SK-MEL-5 (cell line): ENCODE measurements around the gene DOK4. TPM values are rescaled to one million over a fixed set of nuclear protein-coding genes. Genes with fewer than 3 reads are reported as not detected.
"Not testable (repeated sequence)": the region's sequence is repeated elsewhere in the genome, so short reads cannot be mapped to it uniquely, and the experiment has no call there.

ENCODE experiments used
- DNase-seq: peaks from one replicate; pipeline ENCODE4 v3.0.0-alpha.2; 2016; ENCODE audit warnings: low read depth, low spot score
- in situ Hi-C: cut with HindIII; loops from 2 replicates; pipeline ENCODE4 v1.10.0; 2016; ENCODE audit warnings: low sequenced_read_pairs, high pct_unique_total_duplicates, low pct_unique_long_range_greater_than_20kb
- total RNA-seq: library from RNA; depleted of rRNA; stranded (reverse); fragments of >200 nt; shearing (Covaris generic); gene quantifications from 2 replicates; pipeline ENCODE4 v1.2.3, GENCODE V29; 2014

Gene DOK4
- total RNA-seq, 1 experiment from 2014 or later: 3.6 TPM

GRCh38 chr16:57471852-57472664 lies 14.2 kb downstream of the DOK4 start:
- DNase-seq: no peak
- in situ Hi-C loops: no loop called here

- in situ Hi-C loops: no loop called here
- no peak for DNase-seq
These were observed 15.1 kb downstream of the DOK4 start for GRCh38 chr16:57471209-57471608.

DNA sequence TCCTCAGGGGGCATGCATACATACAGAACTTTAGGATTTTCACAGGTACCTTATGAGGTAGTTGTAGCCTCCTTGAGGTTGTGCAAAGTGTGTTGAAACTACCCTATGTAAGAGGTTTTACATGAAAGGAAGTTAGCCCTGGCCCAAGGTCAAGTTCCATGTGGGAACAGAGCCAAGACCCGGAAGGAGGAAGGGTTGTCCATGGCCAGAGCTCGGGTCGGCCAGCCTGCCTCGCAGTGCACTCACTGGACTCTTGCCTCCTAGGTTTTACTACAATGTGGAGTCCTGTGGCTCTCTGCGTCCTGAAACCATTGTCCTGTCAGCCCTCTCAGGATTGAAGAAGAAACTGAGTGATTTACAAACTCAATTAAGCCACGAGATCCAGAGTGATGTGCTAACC lies 15.6 kb downstream of the DOK4 start:
- in situ Hi-C loops: no loop called here
- no peak for DNase-seq

GRCh38 chr16:57469917-57470470 lies 16.3 kb downstream of the DOK4 start:
- DNase-seq: no peak
- in situ Hi-C loops: no loop called here

GRCh38 chr16:57469046-57469445 lies 17.2 kb downstream of the DOK4 start:
- in situ Hi-C loops: no loop called here
- no peak for DNase-seq

DNA sequence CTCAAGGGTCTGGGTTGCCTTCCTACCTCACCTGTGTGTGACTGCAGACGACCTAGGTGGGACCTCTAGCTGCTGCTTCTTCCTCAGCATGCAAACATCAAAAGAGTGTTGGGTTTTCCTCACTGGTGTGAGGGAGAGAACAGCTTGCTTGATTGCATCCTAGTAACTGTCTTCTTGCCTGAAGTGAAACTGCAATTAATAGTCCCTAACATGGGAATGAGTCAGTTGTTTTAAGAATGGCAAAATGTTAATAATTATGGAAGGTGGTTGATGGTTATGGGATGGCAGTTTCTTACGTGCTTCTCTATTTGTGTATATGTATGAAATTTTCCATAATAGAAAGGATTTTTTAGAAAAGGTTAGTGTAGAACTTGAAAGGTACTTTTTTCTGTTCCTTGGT lies 17.9 kb downstream of the DOK4 start:
- DNase-seq: no peak
- in situ Hi-C loops: no loop called here

GRCh38 chr16:57464523-57464922 lies 21.8 kb downstream of the DOK4 start:
- in situ Hi-C loops: no loop called here
- DNase-seq: no peak

DNA sequence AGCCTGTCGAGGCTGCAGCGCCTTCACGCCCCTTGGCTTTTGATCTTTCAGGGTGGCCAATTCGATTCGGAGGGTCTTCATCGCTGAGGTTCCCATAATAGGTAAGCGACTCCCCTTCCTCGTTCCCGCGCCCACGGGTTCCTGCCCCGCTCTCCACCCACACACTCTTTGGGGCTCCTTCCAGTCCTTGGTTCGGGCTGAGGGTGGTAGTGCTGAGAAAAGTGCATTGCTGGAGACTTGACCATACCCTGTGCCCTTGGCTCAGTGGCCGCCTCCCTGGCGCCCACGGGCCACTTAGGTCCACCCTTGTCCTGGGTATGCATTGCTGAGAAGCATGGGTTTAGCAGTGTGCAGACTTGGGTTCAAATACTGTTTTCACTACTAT lies 23.3 kb downstream of the DOK4 start:
- in situ Hi-C loops: no loop called here
- no peak for DNase-seq

- peak; percentile 78 for DNase-seq
- in situ Hi-C loops: no loop called here
These were observed 23.9 kb downstream of the DOK4 start, which contains the start of gene POLR2C for GRCh38 chr16:57462209-57462977. Gene POLR2C, plus strand, starts transcription at chr16:57462679. Its CDS starts 46 bp downstream, at chr16:57462725.

GRCh38 chr16:57452021-57452420 lies 34.3 kb downstream of the DOK4 start:
- no peak for DNase-seq
- in situ Hi-C loops: no loop called here

- in situ Hi-C loops: no loop called here
- DNase-seq: peak; percentile 89
These were observed 38.9 kb downstream of the DOK4 start, which contains the start of the genes CIAPIN1 and COQ9 for GRCh38 chr16:57447186-57447962. Gene CIAPIN1, minus strand, starts transcription at chr16:57447385. Its CDS starts 6,457 bp downstream, at chr16:57440928. Gene COQ9, plus strand, starts transcription at chr16:57447479. Its CDS starts 27 bp downstream, at chr16:57447506.

DNA sequence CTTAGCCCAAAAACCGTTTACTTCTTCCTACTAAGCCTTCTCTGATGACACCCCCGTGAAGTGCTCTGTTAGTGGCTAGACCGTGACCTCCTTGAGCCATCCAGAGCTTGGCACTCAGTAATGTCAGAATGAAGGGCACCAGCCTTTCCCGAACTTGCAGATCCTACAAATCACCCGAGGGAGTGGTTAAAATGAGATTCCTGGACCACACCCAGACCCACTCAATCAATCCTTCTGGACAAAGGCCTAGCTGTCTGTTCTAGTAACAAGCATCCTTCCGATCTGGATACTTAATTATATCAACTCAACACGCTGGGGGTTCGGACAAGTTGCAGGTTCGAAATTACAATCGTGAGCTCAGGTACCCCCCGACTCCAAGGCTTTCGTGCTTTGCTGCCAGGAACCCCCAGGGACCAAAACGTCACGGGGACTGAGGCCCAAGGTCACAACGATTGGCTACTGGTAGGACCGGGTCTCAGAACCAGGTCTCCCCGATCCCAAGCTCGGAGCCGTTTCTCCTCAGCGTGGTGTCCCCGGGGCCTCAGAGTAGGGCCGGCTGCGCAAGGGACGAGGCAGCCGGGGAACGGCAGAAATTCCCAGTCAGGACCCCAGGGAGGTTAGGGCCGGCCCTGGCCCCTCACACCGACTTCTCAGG lies 39.6 kb downstream of the DOK4 start:
- in situ Hi-C loops: no loop called here
- peak; percentile 37 for DNase-seq

GRCh38 chr16:57445510-57445909 lies 40.8 kb downstream of the DOK4 start:
- DNase-seq: no peak
- in situ Hi-C loops: no loop called here

DNA sequence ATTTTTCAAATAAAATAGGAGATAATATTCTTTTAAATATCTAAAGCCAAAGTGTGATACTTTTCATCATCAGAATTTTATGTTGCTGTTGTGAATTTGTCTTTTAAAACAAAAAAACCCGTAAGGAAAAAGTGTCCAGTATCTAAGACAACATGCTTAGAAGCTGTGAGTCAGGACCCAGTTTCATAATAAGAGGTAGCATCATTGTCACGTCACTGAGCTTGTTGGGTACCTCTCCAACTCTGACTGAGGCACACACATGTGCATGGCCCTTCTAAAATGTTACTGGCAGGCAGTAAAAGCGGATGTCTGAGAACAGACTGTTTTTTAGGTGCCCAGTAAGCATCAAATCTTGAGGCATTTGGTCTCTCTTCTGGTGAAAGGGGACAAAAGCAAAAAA lies 41.6 kb downstream of the DOK4 start:
- no peak for DNase-seq
- in situ Hi-C loops: no loop called here

DNA sequence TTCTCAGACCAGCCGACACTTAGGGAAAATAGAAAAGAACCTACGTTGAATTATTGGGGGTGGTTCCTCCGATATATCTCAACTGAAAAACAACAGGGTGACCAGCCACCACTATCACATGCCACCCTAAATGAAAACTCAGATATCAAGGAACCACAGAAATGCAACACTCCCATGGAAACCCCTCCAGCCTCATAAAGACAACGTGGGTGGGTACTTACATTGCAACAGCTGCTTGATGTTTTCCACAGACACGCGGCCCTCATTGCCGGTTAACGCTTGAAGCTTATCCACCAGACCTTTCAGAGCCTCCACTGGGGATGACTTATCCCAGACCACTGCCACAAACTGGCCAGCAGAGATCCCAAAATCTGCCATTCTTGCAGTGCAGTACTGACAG lies 45.7 kb downstream of the DOK4 start:
- in situ Hi-C loops, DNase-seq: not testable (repeated sequence)

GRCh38 chr16:57439947-57440346 lies 46.3 kb downstream of the DOK4 start:
- in situ Hi-C loops, DNase-seq: not testable (repeated sequence)

DNA sequence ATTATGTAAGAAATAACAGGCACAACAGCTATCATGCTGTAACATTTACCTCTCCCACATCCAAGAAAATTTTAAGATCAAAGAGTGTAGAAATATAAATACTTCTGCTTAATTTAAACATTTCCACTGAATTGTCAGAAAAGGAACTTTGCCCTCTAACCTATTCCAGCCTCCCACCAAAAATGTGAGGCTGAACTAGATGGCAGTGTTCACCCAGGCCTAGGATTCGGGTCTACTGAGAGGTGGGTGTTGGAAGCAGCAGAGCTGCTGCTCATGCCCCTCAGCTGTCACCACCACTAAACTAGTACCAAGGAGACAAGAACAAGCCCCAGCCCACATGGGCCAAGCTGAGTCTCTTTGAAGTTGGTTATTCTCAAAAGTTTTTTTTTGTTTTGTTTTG lies 50.5 kb downstream of the DOK4 start:
- DNase-seq: no peak
- in situ Hi-C loops: no loop called here
